Astrocyte of the spinal cord (primary cell): Measurements from ENCODE around the gene GPX7.

Experiments
- DNase-seq: peaks from one replicate; pipeline ENCODE4 v3.0.0; 2011; ENCODE audit warnings: low read depth, low spot score
- H3K4me3 ChIP-seq: 2 replicates; pipeline ENCODE4 v1.5.1; 2011; ENCODE audit warnings: low read depth, mild to moderate bottlenecking, low read length, moderate library complexity
- CTCF ChIP-seq: IDR thresholded peaks from 2 replicates; pipeline ENCODE4 v1.5.1; 2012; ENCODE audit warnings: low read depth, mild to moderate bottlenecking, low read length, inconsistent platforms
- in situ Hi-C: cut with HindIII; loops from 2 replicates; pipeline ENCODE4 v1.10.0; 2017; ENCODE audit warnings: low sequenced_read_pairs

GPX7 gene

GRCh38 chr1:52582116-52582696, 20.0 kb upstream of the GPX7 start:
- DNase-seq, result no peak
- TF ChIP-seq CTCF, result no peak
- in situ Hi-C loops, result no loop called here

GRCh38 chr1:52585474-52585873, 16.7 kb upstream of the GPX7 start:
- no peak for TF ChIP-seq CTCF
- H3K4me3 ChIP-seq, result no peak overlapping the region
- DNase-seq, result no peak
- in situ Hi-C loops, result no loop called here

More at GRCh38 chr1:52582116-52582696, 20.0 kb upstream of the GPX7 start:
- no peak overlapping the region for H3K4me3 ChIP-seq

GRCh38 chr1:52588027-52588426, 14.1 kb upstream of the GPX7 start:
- in situ Hi-C loops, result no loop called here
- no peak for TF ChIP-seq CTCF
- no peak for DNase-seq
- H3K4me3 ChIP-seq, result no peak overlapping the region

- H3K4me3 ChIP-seq, result no peak overlapping the region
- in situ Hi-C loops, result no loop called here
- TF ChIP-seq CTCF, result no peak
- DNase-seq, result no peak
These were observed 13.6 kb upstream of the GPX7 start for GRCh38 chr1:52588535-52588934.

GRCh38 chr1:52590266-52590665, 11.9 kb upstream of the GPX7 start:
- H3K4me3 ChIP-seq, result no peak overlapping the region
- no peak for DNase-seq
- in situ Hi-C loops, result no loop called here
- no peak for TF ChIP-seq CTCF

GRCh38 chr1:52592637-52593323, 9.4 kb upstream of the GPX7 start:
- DNase-seq, result no peak
- TF ChIP-seq CTCF, result no peak
- in situ Hi-C loops, result no loop called here
- H3K4me3 ChIP-seq, result no peak overlapping the region
